Right cardiac atrium (tissue), 5 donors: ENCODE data around the gene GTF3C1. TPM values are rescaled to one million over a fixed set of nuclear protein-coding genes. Genes with fewer than 3 reads are reported as not detected.
A peak's percentile ranks its signal among the peaks of the same experiment; 100 is the strongest.

Experiments
- ATAC-seq, 2 donors: fragments of 200-7000 bp; cut with Tn5 transposase; one replicate each; pipeline versions ENCODE4 v1.8.0 to v1.9.1; 2020; ENCODE audit warnings: moderate library complexity in 2 of 2, mild to moderate bottlenecking in 1 of 2
- DNase-seq, 3 donors: peaks; one replicate each; pipeline ENCODE4 v3.0.0-alpha.2; 2020
- H3K27ac ChIP-seq: one replicate; pipeline ENCODE4 v1.5.1; 2013; ENCODE audit warnings: mild to moderate bottlenecking, low read length, control low read depth, moderate library complexity
- H3K27me3 ChIP-seq: one replicate; pipeline ENCODE4 v1.6.1; 2013; ENCODE audit not compliant: control insufficient read depth, insufficient read depth
- H3K4me1 ChIP-seq: one replicate; pipeline ENCODE4 v1.6.1; 2013; ENCODE audit warnings: low read length; ENCODE audit not compliant: control insufficient read depth, insufficient read depth
- H3K4me3 ChIP-seq: one replicate; pipeline ENCODE4 v1.5.1; 2013; ENCODE audit warnings: low read length, control low read depth
- H3K9me3 ChIP-seq: one replicate; pipeline ENCODE4 v1.6.1; 2013; ENCODE audit warnings: low read length; ENCODE audit not compliant: control insufficient read depth
- WGBS: extraction: QIAGEN DNeasy Blood & Tissue Kit; methylation state at CpG from one replicate; pipeline ENCODE4 v1.1.7; 2013; 5-methylcytosine and 5-hydroxymethylcytosine counted together
- intact Hi-C, 4 donors: fragments of 100-400 bp; cut with DNase I; formaldehyde crosslinking; loops; one replicate each; pipeline versions ENCODE4 v1.11.0 to v1.14.0; 2022 to 2023
- polyA plus RNA-seq: library from polyadenylated mRNA; stranded (reverse); fragments of 200-250 nt; gene quantifications from one replicate; pipeline ENCODE4 v1.2.3, GENCODE V29; 2013
- total RNA-seq, 4 donors: library from RNA; stranded (reverse); fragmentation: NEBNext Ultra II Directional; extraction: Animal tissue kit (Norgen Biotek cat#: 25700); gene quantifications; one replicate each; pipeline ENCODE4 v1.2.1, GENCODE V29; 2021
- donor health status: healthy with polysubstance abuse.
- donor health status: DM: no; HTN: yes; CAD: no.
- donor health status: DM: no; HTN: no; CAD: no.
- donor health status: DM: no; HTN: yes; CAD: no; lungs with severe emphysema.
- donor health status: DM: yes; HTN: yes; CAD: no.

GTF3C1 gene
- total and polyA plus RNA-seq, 5 donors, result 49.0 to 58.6 (median 56.6) TPM

- H3K9me3 ChIP-seq, result no peaks in the 10 kb centered on the region
- H3K4me3 ChIP-seq, result no peak overlapping the region
- no peak overlapping the region for H3K27ac ChIP-seq
- intact Hi-C loops, result no loop called here
- no peaks in the 10 kb centered on the region for H3K27me3 ChIP-seq
- WGBS, result 94% methylated on average over 15 of the region's 15 CpGs
- ATAC-seq (no peak), DNase-seq (peak in 1 of 3 donors; percentile 30)
- no peaks in the 10 kb centered on the region for H3K4me1 ChIP-seq
These were observed 77.4 kb downstream of the GTF3C1 start for GRCh38 chr16:27472091-27473020.

DNA sequence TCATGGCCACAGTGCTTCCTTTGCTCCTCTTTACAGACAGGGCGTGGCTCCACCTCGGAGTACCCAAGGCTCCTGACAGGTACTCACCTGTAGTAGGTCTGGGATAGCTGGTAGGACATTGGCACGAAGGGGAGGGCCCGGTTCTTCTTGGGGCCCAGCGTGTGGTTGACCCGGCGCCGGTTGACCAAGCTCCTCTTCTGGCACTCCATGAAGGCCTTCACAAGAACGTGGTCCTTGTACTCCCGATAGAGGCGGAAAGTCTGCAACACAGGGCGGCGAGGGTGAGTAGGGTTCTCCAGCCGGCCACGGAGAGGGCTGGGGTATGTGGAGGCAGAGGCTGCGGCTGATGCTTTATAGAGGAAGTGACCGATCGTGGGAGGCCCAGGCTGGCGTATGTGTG is 78.1 kb downstream of the GTF3C1 start:
- DNase-seq (peak in 1 of 3 donors; percentile 41), ATAC-seq (no peak)
- no peaks in the 10 kb centered on the region for H3K27me3 ChIP-seq
- no peaks in the 10 kb centered on the region for H3K9me3 ChIP-seq
- 91% methylated on average over 19 of the region's 19 CpGs for WGBS
- no peak overlapping the region for H3K4me3 ChIP-seq
- intact Hi-C loops, result no loop called here
- H3K27ac ChIP-seq, result no peak overlapping the region
- H3K4me1 ChIP-seq, result no peaks in the 10 kb centered on the region

- intact Hi-C loops, result no loop called here
- ATAC-seq (peak; percentile 78 to 90), DNase-seq (peak; percentile 51 to 72 (median 67))
- 69% methylated on average over 28 of the region's 28 CpGs for WGBS
- Histone ChIP-seq H3K4me1 (no peaks in the 10 kb centered on the region), H3K27ac (no peak overlapping the region), H3K4me3 (no peak overlapping the region), H3K9me3 (no peaks in the 10 kb centered on the region), H3K27me3 (no peaks in the 10 kb centered on the region)
These were observed 78.9 kb downstream of the GTF3C1 start for GRCh38 chr16:27470567-27471431.

GRCh38 chr16:27468941-27469531 is 80.7 kb downstream of the GTF3C1 start:
- DNase-seq, result no peak
- 96% methylated on average over 22 of the region's 22 CpGs for WGBS
- no peak overlapping the region for H3K27ac ChIP-seq
- no peak for ATAC-seq
- intact Hi-C loops, result no loop called here
- H3K9me3 ChIP-seq, result no peaks in the 10 kb centered on the region
- no peak overlapping the region for H3K4me3 ChIP-seq
- no peaks in the 10 kb centered on the region for H3K27me3 ChIP-seq
- H3K4me1 ChIP-seq, result no peaks in the 10 kb centered on the region

- Histone ChIP-seq H3K4me1 (no peaks in the 10 kb centered on the region), H3K27ac (no peak overlapping the region), H3K27me3 (no peaks in the 10 kb centered on the region), H3K4me3 (no peak overlapping the region), H3K9me3 (no peaks in the 10 kb centered on the region)
- DNase-seq (peak in 1 of 3 donors; percentile 21), ATAC-seq (no peak)
- WGBS, result 74% methylated on average over 8 of the region's 8 CpGs
- intact Hi-C loops, result no loop called here
These were observed 84.2 kb downstream of the GTF3C1 start for GRCh38 chr16:27465483-27465879.

- Histone ChIP-seq H3K4me1 (peaks cover 2% of the 10 kb centered on the region), H3K9me3 (no peaks in the 10 kb centered on the region), H3K27me3 (no peaks in the 10 kb centered on the region), H3K4me3 (no peak overlapping the region), H3K27ac (no peak overlapping the region)
- intact Hi-C loops, result no loop called here
- WGBS, result 92% methylated on average over 33 of the region's 33 CpGs
- DNase-seq (peak in 1 of 3 donors; percentile 28), ATAC-seq (no peak)
These were observed 84.9 kb downstream of the GTF3C1 start for GRCh38 chr16:27464626-27465482.

DNA sequence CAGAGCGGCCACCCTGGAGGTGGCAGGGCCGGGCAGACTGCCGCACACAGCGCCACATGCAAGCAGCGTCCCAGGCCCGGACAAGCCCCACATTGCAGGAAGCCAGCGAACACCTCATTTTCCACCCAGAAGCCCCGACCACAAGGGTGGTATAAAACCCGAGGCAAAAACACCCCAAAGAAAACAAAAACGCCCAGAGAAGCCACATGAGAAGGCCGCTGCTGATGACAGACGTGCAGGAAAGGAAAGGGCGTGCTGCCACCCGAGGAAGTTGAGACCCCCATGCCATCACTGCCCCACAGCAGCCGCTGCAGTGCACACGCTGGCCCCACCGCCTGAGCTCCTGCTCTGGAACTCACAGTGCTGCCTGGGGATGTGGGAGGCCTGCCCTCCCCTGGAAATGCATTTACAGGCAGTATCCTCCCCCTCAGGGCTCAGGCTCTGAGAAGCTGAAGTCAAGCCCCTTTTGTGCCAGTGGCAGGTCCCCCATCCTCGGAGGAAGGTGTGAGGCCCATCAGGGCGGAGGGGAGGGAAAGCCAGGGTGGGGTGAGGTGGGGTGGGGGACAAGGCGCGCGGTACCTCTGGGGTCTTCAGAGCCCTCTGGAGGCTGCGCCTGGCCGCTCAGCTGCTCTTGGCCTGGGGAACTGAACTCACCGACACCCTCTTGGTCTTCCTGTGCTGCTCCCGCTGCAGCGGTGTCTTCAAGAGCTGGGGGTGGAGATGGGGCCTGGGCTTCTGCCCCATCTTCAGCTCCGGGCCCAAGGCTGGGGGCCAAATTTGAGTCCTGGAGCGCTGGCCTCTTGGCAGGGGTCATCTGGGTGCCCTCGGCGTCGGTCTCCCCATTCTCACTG is 85.7 kb downstream of the GTF3C1 start:
- peak in 1 of 3 donors; percentile 27 for DNase-seq
- ATAC-seq, result no peak
- Histone ChIP-seq H3K4me3 (no peak overlapping the region), H3K27me3 (no peaks in the 10 kb centered on the region), H3K27ac (no peak overlapping the region), H3K9me3 (no peaks in the 10 kb centered on the region), H3K4me1 (peaks cover 2% of the 10 kb centered on the region)
- intact Hi-C loops, result no loop called here
- 92% methylated on average over 32 of the region's 32 CpGs for WGBS

- Histone ChIP-seq H3K27me3 (no peaks in the 10 kb centered on the region), H3K9me3 (no peaks in the 10 kb centered on the region), H3K4me1 (peaks cover 2% of the 10 kb centered on the region), H3K4me3 (no peak overlapping the region), H3K27ac (no peak overlapping the region)
- intact Hi-C loops, result no loop called here
- WGBS, result 90% methylated on average over 24 of the region's 24 CpGs
- ATAC-seq, result no peak
- DNase-seq, result peak in 1 of 3 donors; percentile 32
These were observed 86.6 kb downstream of the GTF3C1 start for GRCh38 chr16:27462846-27463682.

DNA sequence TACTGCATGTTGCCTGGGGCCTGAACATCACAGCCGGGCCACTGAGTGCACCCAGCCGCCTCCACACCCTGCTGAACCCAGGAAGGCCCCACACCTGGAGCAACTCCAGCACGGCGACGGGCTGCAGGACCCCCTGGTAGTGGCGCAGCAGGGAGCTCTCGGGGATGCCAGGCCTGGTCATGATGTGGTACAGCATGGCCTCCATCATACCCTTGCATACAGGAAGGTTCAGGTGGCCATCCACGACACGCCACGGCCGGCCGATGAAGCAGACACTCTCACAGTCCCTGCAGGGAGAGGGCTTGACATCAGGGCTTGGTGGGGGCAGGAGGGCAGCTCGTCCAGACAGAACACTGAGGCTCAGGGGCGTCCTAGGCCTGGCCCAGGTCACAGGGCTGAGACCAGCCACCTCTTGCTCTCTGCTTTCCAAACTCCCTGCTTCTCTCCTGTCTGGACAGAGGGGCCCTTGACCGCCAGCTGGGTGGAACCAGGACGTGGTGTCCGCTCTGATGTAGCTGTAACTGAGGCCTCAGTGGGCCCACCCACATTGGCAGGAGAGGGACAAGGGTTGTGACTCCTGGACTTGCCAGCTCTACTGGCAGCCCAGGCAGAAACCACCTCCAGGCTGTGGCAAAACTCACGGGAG is 87.4 kb downstream of the GTF3C1 start:
- Histone ChIP-seq H3K9me3 (no peaks in the 10 kb centered on the region), H3K4me1 (peaks cover 2% of the 10 kb centered on the region), H3K4me3 (no peak overlapping the region), H3K27ac (no peak overlapping the region), H3K27me3 (no peaks in the 10 kb centered on the region)
- 87% methylated on average over 18 of the region's 18 CpGs for WGBS
- ATAC-seq (no peak), DNase-seq (peak in 1 of 3 donors; percentile 51)
- intact Hi-C loops, result no loop called here
